HepG2 (cell line): Measurements from ENCODE around the gene STOML1. TPM values are rescaled to one million over a fixed set of nuclear protein-coding genes. Genes with fewer than 3 reads are reported as not detected.

Experiments
- HCFC1 ChIP-seq: fragments of 150-350 bp; IDR thresholded peaks from 2 replicates; pipeline ENCODE4 v1.6.1; 2014; ENCODE audit warnings: low read depth, low read length
- KAT8 ChIP-seq: IDR thresholded peaks from 2 replicates; pipeline ENCODE4 v1.6.1; 2016; ENCODE audit warnings: missing genetic modification reagents, missing compliant biosample characterization
- KDM4B ChIP-seq: sonication (generic); formaldehyde crosslinking; IDR thresholded peaks from 2 replicates; pipeline ENCODE4 v1.4.0; 2020; ENCODE audit warnings: missing genetic modification reagents
- MAFG ChIP-seq: sonication (generic); formaldehyde crosslinking; IDR thresholded peaks from 2 replicates; pipeline ENCODE4 v1.5.1; 2020; ENCODE audit warnings: mild to moderate bottlenecking, missing genetic modification reagents
- MZF1 ChIP-seq: sonication (generic); formaldehyde crosslinking; IDR thresholded peaks from 2 replicates; pipeline ENCODE4 v1.8.1; 2023; ENCODE audit warnings: mild to moderate bottlenecking, missing genetic modification reagents, borderline replicate concordance
- NR1H2 ChIP-seq: sonication (generic); formaldehyde crosslinking; IDR thresholded peaks from 2 replicates; pipeline ENCODE4 v1.8.1; 2022; ENCODE audit warnings: low read depth, missing genetic modification reagents, borderline replicate concordance
- PATZ1 ChIP-seq: sonication (generic); formaldehyde crosslinking; IDR thresholded peaks from 2 replicates; pipeline ENCODE4 v1.4.0; 2020; ENCODE audit warnings: missing genetic modification reagents
- SAP130 ChIP-seq: IDR thresholded peaks from 2 replicates; pipeline ENCODE4 v1.6.1; 2016; ENCODE audit warnings: low read depth
- SMARCC2 ChIP-seq: fragments of 450-650 bp; IDR thresholded peaks from 2 replicates; pipeline ENCODE4 v1.6.1; 2017; ENCODE audit warnings: antibody characterized with exemption, mild to moderate bottlenecking
- TRIM24 ChIP-seq: sonication (generic); formaldehyde crosslinking; IDR thresholded peaks from 2 replicates; pipeline ENCODE4 v1.8.0; 2022; ENCODE audit warnings: mild to moderate bottlenecking, missing genetic modification reagents
- ZNF292 ChIP-seq: sonication (generic); formaldehyde crosslinking; IDR thresholded peaks from 2 replicates; pipeline ENCODE4 v1.8.1; 2022; ENCODE audit warnings: mild to moderate bottlenecking, low read depth, missing genetic modification reagents, borderline replicate concordance
- ZNF34 ChIP-seq: sonication (generic); formaldehyde crosslinking; IDR thresholded peaks from 2 replicates; pipeline ENCODE4 v1.4.0; 2020; ENCODE audit warnings: mild to moderate bottlenecking, missing genetic modification reagents, borderline replicate concordance
- ZNF629 ChIP-seq: sonication (generic); formaldehyde crosslinking; conservative IDR thresholded peaks from 2 replicates; pipeline ENCODE4 v1.5.0; 2020; ENCODE audit warnings: missing genetic modification reagents
- ZNF775 ChIP-seq: sonication (generic); formaldehyde crosslinking; IDR thresholded peaks from 2 replicates; pipeline ENCODE4 v1.4.0; 2020; ENCODE audit warnings: missing genetic modification reagents, mild to moderate bottlenecking, moderate library complexity, borderline replicate concordance
- polyA plus RNA-seq, 8 experiments: library from polyadenylated mRNA; depleted of rRNA in 3 of 8; stranded (reverse) in 7 of 8; unstranded in 1 of 8; fragments of >200 nt; fragmentation: Illumina TruSeq in 4 of 8; extraction: Trizol in 4 of 8; gene quantifications; 2 replicates each; pipeline versions ENCODE4 v1.2.1 to v1.2.3, GENCODE V29; 2011 to 2016; ENCODE audit warnings: low read depth in 4 of 8, missing spikeins in 1 of 8, mixed read lengths in 1 of 8; ENCODE audit not compliant: insufficient read depth in 1 of 8
- total RNA-seq, 5 experiments: library from RNA; depleted of rRNA; stranded (reverse); fragments of >200 nt; fragmentation: Illumina TruSeq; extraction: Trizol; gene quantifications; 2 replicates each; pipeline ENCODE4 v1.2.3, GENCODE V29; 2016; ENCODE audit warnings: low read depth in 1 of 5
- TF ChIP-seq, protein P1 (sequence below): sonication (generic); formaldehyde crosslinking; IDR thresholded peaks from 2 replicates; pipeline ENCODE4 v1.4.0; 2020; ENCODE audit warnings: missing genetic modification reagents
- TF ChIP-seq, protein P2 (sequence below), 2 experiments: sonication (generic) in 1 of 2; formaldehyde crosslinking in 1 of 2; IDR thresholded peaks; 2 replicates each; pipeline versions ENCODE4 v1.4.0 to v1.6.1; 2016 to 2020; ENCODE audit warnings: borderline replicate concordance in 1 of 2, low read depth in 1 of 2, mild to moderate bottlenecking in 1 of 2, missing genetic modification reagents in 1 of 2
- TF ChIP-seq, protein P3 (sequence below): sonication (generic); formaldehyde crosslinking; IDR thresholded peaks from 2 replicates; pipeline ENCODE4 v1.4.0; 2020; ENCODE audit warnings: missing genetic modification reagents

STOML1 gene
- total and polyA plus RNA-seq, 2 of the 13 experiments (the other 11 are each of a cell fraction or from before 2014, with no cell fraction given): 3.5 to 3.7 TPM

DNA sequence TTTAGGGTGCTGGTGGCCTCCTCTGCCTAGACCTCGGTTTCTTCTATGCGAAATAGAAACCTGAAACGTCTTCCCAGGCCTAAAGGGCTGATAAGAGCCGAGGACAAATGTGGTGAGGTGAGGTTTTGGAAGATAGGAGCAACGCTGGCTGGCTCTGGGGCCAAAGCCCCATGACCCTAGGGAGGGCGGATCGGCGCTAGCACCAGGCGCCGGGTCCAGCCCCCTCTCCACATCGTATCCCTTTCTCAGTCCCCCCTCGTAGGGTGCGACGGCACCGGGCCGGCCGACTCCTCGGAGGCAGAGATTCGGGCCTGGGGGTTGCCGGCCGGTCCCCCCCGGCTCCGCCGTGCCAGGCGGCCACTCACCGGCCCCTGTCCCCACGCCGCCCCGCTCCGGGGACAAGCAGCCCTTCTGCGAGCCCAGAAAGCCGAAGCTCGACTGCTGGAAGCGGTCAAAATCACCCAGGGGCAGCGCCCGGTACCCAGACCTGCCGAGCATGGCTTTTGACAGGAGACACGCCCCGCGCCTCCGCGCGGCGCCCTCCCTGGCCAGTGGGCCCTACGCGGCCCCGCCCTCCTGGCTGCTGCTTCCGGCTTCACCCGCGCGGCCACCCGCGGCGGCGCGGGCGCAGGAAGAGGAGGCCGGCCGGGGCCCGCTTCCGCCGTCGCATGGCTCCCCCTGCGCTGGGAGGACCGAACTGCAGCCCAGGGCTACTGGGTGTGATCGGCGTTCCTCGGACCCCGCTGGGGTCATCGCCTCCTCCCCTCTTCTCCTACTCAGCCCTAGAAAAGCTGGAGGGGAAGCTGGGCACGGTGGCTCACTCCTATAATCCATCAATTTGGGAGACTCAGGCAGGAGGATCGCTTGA, at the start of gene STOML1 (continued):
- TF ChIP-seq, protein P1, sequence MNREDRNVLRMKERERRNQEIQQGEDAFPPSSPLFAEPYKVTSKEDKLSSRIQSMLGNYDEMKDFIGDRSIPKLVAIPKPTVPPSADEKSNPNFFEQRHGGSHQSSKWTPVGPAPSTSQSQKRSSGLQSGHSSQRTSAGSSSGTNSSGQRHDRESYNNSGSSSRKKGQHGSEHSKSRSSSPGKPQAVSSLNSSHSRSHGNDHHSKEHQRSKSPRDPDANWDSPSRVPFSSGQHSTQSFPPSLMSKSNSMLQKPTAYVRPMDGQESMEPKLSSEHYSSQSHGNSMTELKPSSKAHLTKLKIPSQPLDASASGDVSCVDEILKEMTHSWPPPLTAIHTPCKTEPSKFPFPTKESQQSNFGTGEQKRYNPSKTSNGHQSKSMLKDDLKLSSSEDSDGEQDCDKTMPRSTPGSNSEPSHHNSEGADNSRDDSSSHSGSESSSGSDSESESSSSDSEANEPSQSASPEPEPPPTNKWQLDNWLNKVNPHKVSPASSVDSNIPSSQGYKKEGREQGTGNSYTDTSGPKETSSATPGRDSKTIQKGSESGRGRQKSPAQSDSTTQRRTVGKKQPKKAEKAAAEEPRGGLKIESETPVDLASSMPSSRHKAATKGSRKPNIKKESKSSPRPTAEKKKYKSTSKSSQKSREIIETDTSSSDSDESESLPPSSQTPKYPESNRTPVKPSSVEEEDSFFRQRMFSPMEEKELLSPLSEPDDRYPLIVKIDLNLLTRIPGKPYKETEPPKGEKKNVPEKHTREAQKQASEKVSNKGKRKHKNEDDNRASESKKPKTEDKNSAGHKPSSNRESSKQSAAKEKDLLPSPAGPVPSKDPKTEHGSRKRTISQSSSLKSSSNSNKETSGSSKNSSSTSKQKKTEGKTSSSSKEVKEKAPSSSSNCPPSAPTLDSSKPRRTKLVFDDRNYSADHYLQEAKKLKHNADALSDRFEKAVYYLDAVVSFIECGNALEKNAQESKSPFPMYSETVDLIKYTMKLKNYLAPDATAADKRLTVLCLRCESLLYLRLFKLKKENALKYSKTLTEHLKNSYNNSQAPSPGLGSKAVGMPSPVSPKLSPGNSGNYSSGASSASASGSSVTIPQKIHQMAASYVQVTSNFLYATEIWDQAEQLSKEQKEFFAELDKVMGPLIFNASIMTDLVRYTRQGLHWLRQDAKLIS (CRISPR knock-in tag): no peak
- TF ChIP-seq ZNF292 (CRISPR knock-in tag) (no peak), PATZ1 (CRISPR knock-in tag) (peak; percentile 62), MZF1 (CRISPR knock-in tag) (no peak), MAFG (no peak), SMARCC2 (no peak), KDM4B (CRISPR knock-in tag) (no peak), ZNF34 (CRISPR knock-in tag) (no peak), ZNF629 (CRISPR knock-in tag) (no peak), HCFC1 (peak; percentile 57), KAT8 (CRISPR knock-in tag) (peak; percentile 87), SAP130 (peak; percentile 98), NR1H2 (0 out of 2 replicates have a peak, but pooled peaks have one; percentile 17), ZNF775 (CRISPR knock-in tag) (no peak), TRIM24 (CRISPR knock-in tag) (no peak)
- TF ChIP-seq, protein P2, sequence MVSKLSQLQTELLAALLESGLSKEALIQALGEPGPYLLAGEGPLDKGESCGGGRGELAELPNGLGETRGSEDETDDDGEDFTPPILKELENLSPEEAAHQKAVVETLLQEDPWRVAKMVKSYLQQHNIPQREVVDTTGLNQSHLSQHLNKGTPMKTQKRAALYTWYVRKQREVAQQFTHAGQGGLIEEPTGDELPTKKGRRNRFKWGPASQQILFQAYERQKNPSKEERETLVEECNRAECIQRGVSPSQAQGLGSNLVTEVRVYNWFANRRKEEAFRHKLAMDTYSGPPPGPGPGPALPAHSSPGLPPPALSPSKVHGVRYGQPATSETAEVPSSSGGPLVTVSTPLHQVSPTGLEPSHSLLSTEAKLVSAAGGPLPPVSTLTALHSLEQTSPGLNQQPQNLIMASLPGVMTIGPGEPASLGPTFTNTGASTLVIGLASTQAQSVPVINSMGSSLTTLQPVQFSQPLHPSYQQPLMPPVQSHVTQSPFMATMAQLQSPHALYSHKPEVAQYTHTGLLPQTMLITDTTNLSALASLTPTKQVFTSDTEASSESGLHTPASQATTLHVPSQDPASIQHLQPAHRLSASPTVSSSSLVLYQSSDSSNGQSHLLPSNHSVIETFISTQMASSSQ (IDR thresholded peaks at IDR 0.05; ENCODE audit: low read depth): no peak
- TF ChIP-seq, protein P2 (CRISPR knock-in tag; IDR thresholded peaks at IDR 0.05; ENCODE audit: borderline replicate concordance): peak; percentile 33; the same call in 1 of the 2 replicates
- TF ChIP-seq, protein P3, sequence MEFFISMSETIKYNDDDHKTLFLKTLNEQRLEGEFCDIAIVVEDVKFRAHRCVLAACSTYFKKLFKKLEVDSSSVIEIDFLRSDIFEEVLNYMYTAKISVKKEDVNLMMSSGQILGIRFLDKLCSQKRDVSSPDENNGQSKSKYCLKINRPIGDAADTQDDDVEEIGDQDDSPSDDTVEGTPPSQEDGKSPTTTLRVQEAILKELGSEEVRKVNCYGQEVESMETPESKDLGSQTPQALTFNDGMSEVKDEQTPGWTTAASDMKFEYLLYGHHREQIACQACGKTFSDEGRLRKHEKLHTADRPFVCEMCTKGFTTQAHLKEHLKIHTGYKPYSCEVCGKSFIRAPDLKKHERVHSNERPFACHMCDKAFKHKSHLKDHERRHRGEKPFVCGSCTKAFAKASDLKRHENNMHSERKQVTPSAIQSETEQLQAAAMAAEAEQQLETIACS (CRISPR knock-in tag): peak; percentile 58
